GM21423 (cell line): ENCODE measurements around the gene IDH3B.

ENCODE experiments used
- ATAC-seq: cut with Tn5 transposase; IDR thresholded peaks from one replicate; pipeline ENCODE4 v1.9.1; 2021; ENCODE audit warnings: mild to moderate bottlenecking, moderate library complexity; ENCODE audit not compliant: unreplicated experiment

The IDH3B gene

DNA sequence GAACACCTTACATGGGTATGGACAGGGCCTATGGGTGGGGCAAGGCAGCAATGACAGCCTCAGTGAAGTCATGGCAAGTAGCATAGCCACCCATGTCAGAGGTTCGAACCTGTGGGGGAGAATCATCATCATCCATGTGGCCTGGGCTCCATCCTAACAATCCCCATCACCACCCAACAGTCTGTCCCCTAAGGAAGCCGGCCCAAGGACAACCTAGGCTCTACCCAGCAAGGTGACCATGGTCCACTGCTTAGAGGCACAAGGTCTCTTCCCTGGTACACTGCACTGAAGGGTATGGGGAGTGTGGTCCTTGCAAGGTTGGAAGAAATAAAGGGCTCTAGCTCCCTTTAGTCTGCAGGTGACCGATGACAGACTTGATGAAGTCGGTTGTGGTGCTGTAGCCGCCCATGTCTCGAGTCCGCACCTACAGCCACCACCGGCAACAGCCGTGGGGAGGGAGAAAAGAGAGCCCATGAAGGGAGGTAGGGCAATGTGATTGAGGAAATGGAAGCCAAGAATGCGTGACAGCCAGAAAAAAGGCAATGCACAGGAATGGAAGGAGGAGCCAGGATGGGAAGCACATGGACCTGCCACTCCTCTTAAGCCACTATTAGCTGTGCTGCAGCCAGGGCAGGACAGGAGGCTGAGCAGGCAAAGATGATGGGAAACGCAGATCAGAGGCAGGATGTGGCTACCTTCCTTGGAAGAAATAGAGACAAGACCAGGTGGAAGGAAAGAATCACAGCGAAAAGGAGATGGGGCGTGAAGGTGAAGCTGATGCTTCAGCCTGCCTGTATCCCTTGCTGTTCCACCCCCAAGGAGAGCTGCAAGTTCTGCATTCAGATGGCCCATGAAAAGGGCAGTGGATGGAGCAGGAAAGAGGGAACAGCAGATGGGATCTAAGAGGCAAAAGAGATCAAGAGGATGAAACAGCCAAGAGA is 5.3 kb downstream of the IDH3B start:
- ATAC-seq, result no peak

DNA sequence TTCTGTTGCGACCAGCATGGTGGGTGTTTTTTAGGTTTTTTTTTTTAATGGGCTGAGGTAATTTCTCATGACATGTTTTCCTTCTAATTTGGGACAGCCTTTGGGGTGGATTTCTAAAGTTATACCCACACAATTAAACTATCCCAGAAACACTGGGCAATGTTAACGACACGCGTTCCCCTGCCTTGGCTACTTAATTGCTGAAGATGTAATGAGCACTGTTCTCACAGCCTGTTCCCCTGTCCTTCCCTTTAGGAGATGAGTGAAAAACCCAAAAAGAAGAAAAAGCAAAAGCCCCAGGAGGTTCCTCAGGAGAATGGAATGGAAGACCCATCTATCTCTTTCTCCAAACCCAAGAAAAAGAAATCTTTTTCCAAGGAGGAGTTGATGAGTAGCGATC is 6.3 kb downstream of the IDH3B start:
- no peak for ATAC-seq

DNA sequence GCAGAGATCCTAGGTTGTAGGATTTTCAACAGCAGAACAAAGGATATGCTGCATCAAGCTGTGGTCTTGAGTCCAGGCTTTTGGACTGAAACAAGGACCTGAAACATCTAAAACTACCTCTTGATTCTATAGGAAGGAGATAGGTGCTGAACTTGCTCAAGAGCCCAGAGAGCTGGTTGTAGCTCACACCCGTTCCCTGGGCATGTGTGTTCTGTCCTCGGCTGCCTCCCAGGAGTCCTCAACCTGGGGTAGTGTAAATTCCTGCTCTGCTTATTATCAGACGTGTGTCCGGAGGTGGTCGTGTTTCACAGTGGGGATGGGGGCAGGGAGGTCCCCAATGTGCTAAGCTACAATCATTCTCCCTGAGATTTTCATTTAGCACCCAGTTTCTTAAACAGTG is 6.8 kb downstream of the IDH3B start:
- no peak for ATAC-seq

DNA sequence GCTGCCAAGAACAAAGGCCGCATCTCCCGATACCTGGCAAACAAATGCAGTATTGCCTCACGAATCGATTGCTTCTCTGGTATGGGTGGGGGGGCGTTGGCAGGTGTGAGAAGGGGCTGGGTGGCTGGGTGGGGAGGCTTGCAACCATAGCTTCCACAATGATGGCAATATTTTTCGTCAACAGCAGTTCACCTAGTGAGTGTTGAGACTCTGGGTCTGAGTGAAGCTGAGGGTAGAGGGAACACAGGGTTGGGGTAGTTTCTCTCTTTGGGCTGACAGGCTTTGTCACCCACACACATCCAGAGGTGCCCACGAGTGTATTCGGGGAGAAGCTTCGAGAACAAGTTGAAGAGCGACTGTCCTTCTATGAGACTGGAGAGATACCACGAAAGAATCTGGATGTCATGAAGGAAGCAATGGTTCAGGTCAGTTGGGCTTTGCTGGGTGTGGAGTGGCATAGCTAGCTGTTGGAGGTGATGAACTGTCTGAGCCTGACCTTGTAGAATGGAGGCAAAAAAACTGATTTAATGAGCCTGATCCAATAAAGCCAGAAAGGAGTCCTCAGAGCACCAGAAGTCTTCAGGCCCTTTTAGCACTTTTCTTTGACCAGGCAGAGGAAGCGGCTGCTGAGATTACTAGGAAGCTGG is 7.4 kb downstream of the IDH3B start:
- no peak for ATAC-seq

DNA sequence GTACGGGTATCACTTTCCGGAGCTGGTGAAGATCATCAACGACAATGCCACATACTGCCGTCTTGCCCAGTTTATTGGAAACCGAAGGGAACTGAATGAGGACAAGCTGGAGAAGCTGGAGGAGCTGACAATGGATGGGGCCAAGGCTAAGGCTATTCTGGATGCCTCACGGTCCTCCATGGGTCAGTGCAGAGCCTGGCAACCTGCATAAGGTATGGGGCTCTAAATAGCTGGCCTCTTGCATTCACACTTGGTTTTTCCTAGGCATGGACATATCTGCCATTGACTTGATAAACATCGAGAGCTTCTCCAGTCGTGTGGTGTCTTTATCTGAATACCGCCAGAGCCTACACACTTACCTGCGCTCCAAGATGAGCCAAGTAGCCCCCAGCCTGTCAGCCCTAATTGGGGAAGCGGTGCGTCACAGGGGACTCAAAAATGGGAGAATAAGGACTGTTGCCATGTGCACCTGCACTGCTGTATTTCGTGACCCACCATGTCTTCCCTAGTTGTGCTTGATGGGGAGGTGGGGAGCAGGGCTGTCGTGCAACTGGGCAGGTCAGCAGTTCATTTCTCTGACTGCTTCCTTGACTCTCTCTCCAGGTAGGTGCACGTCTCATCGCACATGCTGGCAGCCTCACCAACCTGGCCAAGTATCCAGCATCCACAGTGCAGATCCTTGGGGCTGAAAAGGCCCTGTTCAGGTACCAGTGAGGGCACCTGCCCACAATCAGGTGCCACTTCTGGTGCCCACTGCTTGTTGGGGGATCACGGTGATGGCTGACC is 8.5 kb downstream of the IDH3B start:
- no peak for ATAC-seq

DNA sequence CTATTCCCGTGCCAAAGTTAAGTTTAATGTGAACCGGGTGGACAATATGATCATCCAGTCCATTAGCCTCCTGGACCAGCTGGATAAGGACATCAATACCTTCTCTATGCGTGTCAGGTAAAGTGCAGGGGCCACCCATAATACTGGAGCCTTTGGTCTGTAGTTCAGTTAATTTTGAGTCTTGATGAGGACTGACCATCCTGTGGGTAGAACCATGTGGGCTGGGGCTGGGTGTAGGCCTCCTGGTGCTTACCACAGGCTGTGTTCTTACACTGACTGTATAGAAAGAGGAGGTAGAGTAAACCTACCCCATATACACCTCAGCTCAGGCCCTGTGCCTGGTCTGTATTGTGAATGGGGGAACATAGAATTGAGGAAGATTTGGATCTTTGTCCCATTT is 9.2 kb downstream of the IDH3B start:
- no peak for ATAC-seq

DNA sequence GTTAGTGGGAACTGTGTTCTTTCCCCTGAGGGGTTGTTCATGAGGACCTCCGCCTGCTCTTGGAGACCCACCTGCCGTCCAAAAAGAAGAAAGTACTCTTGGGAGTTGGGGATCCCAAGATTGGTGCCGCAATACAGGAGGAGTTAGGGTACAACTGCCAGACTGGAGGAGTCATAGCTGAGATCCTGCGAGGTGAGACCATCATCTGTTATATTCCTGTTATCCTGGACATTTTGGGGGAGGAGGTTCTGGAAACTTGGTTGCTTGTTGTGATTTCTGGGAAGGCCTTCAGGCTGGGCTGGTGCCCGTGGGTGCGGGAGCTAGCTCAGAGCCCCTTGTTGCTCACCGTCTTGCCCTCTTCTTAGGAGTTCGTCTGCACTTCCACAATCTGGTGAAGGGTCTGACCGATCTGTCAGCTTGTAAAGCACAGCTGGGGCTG is 9.6 kb downstream of the IDH3B start:
- ATAC-seq, result no peak

GRCh38 chr20:2653556-2654383 is 10.2 kb downstream of the IDH3B start:
- ATAC-seq, result no peak

- ATAC-seq, result peak; percentile 36
Measured at GRCh38 chr20:2652724-2653555, 11.1 kb downstream of the IDH3B start.

- ATAC-seq, result peak; percentile 86
Measured at GRCh38 chr20:2651772-2652723, 12.0 kb downstream of the IDH3B start, which contains the start of gene NOP56. Gene NOP56, plus strand, starts transcription at chr20:2652632. Its CDS starts 29 bp downstream, at chr20:2652661.

- ATAC-seq, result no peak
Measured at GRCh38 chr20:2643708-2644107, 20.3 kb downstream of the IDH3B start.

- no peak for ATAC-seq
Measured at GRCh38 chr20:2640899-2641298, 23.1 kb downstream of the IDH3B start.

DNA sequence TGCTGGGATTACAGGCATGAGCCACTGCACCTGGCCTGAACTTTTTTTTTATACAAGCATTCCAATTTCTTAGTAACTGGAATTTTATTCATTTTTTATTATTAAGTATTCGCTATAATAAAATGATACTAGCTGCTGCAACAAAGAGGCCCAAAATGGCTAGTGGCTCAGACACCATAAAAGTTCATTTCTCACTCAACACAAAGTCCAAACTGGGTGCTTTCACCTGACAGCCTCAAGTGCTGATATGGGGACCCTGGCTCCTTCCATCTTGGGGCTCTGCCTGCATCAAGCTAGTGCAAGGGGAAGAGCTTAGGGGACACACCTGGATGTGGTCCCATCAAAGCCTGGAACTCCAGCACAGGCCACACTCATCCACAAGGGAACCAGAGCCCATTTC is 23.8 kb downstream of the IDH3B start:
- no peak for ATAC-seq

DNA sequence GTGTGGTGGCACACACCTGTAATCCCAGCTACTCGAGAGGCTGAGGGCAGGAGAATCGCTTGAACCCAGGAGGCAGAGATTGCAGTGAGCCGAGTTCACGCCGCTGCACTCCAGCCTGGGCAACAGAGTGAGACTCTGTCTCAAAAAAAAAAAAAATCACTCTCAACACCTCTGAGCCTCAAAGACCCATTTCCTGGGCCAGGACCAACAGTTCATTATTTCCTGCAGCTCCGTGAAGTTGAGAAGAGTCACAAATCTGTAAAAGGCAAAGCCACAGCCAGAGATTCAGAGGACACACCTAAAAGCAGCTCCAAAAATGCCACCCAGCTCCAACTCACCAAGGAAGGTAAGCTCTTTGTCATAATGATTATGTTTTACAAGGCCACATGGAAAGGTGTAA is 26.8 kb downstream of the IDH3B start:
- no peak for ATAC-seq

- no peak for ATAC-seq
Measured at GRCh38 chr20:2633381-2633780, 30.6 kb downstream of the IDH3B start.

DNA sequence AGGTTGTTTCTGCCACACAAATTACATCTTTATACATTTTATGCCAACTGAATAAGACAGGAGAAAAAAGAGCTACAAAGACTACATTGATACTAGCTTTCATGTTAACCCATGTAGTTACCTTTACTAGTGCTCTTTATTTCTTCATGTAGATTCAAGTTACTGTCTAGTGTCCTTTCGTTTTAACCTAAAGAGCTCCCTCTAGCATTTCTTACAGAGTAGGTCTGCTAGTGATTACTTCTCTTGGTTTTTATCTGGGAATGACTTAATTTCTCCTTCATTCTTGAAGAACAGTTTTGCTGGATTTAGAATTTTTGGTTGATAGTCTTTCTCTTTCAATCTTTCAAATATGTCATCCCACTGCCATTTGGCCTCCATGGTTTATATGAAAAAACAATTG is 32.8 kb downstream of the IDH3B start:
- no peak for ATAC-seq

DNA sequence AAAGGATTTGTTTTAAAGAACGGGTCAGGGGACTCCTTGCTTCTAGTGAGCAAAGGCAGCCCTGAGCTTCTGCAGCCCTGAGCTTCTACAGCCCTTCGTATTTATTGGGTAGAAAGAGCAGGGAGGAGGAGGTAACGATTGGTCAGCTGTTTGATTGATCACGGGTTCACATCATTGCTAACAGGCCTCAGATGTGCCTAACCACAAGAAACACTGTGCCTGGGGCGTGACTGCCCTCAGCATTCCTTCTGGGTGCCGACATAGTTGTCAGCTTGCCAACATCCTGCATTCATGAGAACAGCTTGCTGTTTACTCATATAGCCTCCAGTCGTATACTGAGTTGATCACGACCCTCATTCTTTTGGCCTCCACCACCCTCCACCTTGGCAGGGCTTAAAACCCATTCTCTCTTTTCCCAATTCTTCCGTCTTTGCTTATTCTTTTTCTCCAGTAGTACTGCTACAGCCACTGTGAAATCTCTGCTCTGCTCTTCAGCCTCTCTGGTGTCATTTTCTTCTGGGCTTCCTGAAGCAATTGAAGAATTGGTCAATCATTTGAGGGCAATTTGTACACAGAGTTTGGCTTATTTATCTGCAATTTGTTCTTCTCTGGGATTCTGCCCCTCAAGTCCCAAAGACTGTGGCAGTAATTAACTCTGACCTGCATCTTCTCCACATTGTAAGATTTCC is 37.0 kb downstream of the IDH3B start:
- ATAC-seq, result no peak

DNA sequence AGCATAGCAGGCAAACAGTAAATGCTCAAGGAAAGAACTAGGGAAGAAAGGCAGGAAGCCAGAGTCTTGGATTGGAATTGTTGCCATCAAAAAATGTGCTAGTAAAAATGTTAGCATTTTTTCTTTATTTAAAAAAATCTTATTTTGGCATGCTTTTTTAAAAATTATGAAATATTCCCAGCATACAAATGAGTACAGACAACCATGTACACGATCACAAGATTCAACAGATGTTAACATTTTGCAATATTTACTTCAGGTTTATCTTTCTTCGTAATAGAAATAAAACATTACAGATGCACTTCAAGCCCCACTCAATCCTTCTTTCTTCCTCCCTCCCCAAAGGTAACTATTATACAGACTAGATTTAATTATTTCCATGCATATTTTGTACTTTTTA is 39.0 kb downstream of the IDH3B start:
- no peak for ATAC-seq
